Measurements from ENCODE around the gene ZNF331. TPM values are rescaled to one million over a fixed set of nuclear protein-coding genes. Genes with fewer than 3 reads are reported as not detected.

ZNF331 gene
- total RNA-seq, 1 donor from 2014 or later: 14.3 TPM

Other genes with a start within 250 kb of the ZNF331 start
- gene ZNF845, start 204.4 kb upstream of the ZNF331 start, total RNA-seq: 12.5 and 12.6 TPM in 2 replicates
- 9.9 and 11.9 TPM in 2 replicates for gene ZNF525, start 172.4 kb upstream of the ZNF331 start, total RNA-seq
- 14.6 and 19.9 TPM in 2 replicates for gene ZNF765, start 143.0 kb upstream of the ZNF331 start, total RNA-seq
- 13.4 and 14.2 TPM in 2 replicates for gene ZNF761, start 106.2 kb upstream of the ZNF331 start, total RNA-seq
- gene ZNF813, start 70.4 kb upstream of the ZNF331 start, total RNA-seq: 4.9 and 5.3 TPM in 2 replicates
- gene DPRX, start 93.9 kb downstream of the ZNF331 start, total RNA-seq: not detected in 2 replicates